Islet precursor cell (in vitro differentiated cells): ENCODE measurements around the gene SMPD2.
A peak's percentile ranks its signal among the peaks of the same experiment; 100 is the strongest.

ENCODE experiments used
- DNase-seq: peaks from one replicate; pipeline ENCODE4 v3.0.0-alpha.2; 2018

SMPD2 gene

DNA sequence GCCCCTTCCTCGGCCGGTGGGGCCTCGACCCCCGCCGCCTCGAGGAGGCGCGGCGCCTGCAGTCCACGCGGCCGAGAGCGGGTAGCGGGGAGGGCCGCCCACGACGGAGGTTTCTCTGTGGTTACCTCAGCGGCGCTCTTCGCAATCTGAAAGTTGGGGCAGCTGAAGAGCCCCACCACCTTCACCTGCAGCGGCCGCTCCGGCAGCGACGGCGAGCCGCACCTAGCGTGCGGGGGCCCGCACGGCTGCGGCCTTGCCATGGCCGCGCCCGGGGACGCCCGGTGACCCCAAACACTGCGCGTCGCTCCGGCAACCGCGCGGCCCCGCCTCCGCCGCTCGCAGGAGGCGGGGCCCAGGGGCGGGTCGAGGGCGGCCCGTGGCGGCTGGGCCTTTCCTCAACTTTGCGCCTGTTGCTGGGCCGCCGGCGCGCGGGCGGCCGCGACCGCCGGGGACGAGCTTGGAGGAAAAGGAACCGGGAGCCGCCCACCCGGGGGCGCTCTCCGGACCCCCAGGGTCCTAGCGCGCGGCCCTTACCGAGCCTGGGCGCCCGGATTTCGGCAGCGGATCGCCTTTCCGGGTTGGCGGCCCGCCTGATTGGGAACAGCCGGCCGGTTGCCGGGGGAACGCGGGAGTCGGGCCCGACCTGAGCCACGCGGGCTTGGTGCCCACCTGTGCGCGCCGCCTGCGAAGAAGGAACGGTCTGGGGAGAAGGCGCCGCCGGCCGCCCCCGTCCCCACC lies at the start of gene SMPD2, which contains the start of gene PPIL6:
SMPD2 (plus strand) TSS at position 394 of the 738 bp plus-strand sequence. CDS start 398 bp downstream, outside the sequence.
PPIL6 (minus strand) TSS at position 298 of the 738 bp plus-strand sequence; CDS start at position 260, 38 bp downstream.
- DNase-seq: peak; percentile 94

DNA sequence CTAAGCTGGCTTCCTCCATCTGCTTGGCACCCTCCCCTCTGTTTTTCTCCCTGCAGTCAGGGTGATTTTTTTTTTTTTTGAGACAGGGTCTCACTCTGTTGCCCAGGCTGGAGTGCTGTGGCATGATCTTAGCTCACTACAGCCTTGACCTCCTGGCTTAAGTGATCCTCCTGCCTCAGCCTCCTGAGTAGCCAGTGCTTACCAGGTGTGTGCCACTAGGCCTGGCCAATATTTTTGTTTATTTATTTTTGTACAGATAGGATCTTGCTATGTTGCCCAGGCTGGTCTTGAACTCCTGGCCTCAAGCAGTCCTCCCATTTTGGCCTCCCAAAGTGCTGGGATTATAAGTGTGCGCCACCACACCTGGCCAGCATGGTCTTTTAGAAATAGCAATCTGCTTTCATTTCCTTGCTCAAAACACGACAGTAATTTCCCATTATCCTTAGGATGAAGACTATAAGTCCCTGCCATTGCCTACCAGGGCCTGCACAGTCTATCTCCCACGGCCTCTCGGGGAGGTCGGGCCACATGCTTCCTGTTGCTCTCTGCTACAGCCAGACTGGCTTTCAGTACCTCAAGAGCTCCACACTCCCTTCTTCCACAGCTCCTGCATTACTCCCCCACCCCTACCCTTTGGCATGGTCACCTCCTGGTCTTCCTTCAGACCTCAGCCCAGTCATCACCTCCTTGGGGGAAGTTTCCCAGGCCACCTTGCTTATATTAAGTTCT lies 47.2 kb upstream of the SMPD2 start:
- DNase-seq: no peak

DNA sequence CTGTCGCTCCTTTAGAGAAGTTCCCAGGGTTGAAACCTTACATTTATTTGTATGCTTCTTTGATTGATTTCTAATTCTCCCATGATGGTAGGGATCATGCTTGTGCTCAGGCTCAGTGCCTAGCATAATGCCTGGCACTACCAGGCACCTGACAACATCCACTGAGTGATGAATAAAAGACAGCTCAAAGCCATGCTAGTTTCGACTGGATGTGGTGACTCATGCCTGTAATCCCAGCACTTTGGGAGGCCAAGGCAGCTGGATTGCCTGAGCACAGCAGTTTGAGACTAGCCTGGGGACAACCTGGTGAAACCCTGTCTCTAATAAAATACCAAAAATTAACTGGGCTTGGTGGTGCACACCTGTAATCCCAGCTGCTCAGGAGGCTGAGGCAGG lies 46.6 kb upstream of the SMPD2 start:
- DNase-seq: peak; percentile 62

- no peak for DNase-seq
Measured at GRCh38 chr6:109396046-109396718, 44.3 kb upstream of the SMPD2 start.

GRCh38 chr6:109397020-109397419 lies 43.5 kb upstream of the SMPD2 start:
- DNase-seq: no peak

DNA sequence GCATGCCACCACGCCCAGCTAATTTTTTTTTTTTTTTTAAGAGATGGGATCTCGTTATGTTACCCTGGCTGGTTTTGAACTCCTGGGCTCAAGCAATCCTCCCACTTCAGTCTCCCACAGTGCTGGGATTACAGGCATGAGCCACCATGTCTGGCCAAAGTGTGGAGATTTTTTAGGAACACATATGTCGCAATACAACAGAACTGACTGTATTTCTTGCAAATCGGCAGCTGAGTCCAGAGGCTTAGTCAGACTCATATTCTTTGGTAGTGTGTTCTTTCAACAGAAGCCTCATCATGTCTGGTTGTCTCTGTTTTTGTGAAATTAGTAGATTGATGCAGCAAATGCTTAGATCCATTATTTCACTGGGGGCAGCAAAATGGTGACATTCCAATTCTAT lies 34.3 kb upstream of the SMPD2 start:
- DNase-seq: no peak

- DNase-seq: no peak
Measured at GRCh38 chr6:109411034-109411433, 29.5 kb upstream of the SMPD2 start.

GRCh38 chr6:109417646-109418045 lies 22.9 kb upstream of the SMPD2 start:
- no peak for DNase-seq

DNA sequence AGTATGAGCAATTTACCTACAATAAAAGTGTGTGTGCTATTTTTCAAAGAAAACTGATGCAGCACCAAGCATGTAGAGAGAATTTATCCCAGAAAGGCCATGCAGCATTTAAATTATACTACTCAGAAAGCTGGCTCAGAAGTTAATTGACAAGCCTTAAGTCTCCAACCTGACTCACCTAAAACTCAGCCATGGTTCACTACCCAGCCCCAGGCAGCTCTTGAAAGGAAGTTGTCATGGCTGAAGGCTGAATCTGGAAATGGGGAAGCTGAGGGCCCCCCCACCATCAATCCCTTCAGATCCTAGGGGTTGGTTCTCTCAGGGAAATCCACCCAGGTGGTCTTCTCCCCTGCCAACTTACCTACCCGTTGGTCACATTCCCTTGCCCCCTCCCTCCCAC lies 19.8 kb upstream of the SMPD2 start:
- DNase-seq: no peak

DNA sequence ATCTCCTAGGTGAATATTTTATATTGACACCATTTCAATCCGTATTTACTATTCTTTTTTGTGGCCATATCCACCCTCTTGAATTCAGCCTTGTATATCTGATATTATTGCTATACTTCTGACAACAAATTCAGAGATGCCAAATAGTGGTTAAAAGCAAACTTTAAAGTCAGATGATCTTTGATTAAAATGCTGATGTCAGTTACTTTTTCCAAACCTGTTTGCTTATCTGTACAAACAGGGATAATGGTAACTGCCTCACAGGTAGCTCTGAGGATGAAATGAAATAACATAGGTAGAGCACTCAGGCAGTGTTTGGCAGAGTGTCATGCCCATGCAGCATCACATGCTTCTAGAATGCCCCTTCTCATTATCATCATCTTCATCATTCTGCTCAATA lies 19.3 kb upstream of the SMPD2 start:
- no peak for DNase-seq

DNA sequence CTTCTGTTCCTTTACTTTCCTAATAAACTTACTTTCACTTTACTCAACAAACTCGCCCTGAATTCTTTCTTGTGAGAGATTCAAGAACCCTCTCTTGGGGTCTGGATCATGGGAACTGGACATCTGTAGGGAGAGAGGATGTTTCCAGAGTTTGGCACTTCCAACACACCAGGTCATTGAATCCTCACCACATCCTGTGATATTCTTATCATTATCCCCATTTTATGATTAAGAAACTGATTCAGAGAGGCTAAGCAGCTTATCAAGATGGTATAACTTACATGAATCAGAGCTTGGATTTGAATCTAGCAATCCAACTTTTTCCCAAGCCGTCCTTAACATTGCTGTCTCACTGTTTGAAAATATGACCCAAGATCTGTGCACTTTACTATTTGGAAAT lies 15.6 kb upstream of the SMPD2 start:
- no peak for DNase-seq

- DNase-seq: no peak
Measured at GRCh38 chr6:109428889-109429477, 11.5 kb upstream of the SMPD2 start.

GRCh38 chr6:109429496-109429895 lies 11.0 kb upstream of the SMPD2 start:
- no peak for DNase-seq

DNA sequence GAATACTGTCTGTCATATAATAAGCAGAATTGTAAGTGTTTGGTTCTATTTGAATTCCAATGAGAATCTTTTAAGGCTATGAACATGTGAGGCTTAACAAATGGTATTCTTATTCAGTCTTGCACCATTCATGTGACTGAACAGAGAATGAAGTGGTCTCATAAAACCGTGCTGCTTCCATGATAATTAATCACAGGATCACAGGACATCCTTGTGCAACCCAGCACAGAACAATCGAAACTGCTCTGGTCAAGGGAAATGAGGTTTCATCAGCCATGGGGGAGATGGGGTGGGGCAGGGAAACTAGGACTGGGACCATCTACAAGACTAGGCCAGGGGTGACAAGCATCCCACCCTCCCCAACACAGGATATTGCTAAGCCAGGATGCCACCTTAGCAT lies 6.1 kb upstream of the SMPD2 start:
- DNase-seq: no peak

GRCh38 chr6:109436041-109436440 lies 4.5 kb upstream of the SMPD2 start:
- DNase-seq: no peak

DNA sequence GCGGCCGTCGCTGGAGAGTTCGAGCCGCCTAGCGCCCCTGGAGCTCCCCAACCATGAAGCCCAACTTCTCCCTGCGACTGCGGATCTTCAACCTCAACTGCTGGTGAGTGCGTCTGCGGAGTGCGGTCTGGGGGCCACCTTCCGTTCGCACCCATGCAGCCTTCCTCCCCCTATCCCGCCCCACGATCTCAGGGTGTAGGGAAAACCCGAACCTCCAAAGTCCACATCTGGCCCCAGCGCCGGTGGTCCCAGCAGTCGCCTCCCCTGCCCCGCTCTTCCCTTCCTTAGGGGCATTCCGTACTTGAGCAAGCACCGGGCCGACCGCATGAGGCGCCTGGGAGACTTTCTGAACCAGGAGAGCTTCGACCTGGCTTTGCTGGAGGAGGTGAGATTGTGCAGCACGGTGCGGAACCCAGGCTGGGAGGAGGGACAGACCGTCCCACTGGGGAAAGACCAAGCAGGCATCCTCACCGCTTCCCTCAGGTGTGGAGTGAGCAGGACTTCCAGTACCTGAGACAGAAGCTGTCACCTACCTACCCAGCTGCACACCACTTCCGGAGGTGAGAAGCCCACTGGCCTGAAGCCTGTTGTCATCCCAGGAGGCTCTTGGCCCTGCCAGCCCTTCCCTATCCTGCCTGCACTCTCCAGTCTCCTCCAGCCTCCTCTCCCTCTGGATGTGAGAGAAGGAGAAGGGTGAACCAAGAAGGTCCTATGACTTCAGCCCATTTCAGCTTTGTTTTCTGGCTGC lies 719 bp downstream of the SMPD2 start:
- peak; percentile 84 for DNase-seq

- no peak for DNase-seq
Measured at GRCh38 chr6:109442393-109442924, 1.9 kb downstream of the SMPD2 start.

DNA sequence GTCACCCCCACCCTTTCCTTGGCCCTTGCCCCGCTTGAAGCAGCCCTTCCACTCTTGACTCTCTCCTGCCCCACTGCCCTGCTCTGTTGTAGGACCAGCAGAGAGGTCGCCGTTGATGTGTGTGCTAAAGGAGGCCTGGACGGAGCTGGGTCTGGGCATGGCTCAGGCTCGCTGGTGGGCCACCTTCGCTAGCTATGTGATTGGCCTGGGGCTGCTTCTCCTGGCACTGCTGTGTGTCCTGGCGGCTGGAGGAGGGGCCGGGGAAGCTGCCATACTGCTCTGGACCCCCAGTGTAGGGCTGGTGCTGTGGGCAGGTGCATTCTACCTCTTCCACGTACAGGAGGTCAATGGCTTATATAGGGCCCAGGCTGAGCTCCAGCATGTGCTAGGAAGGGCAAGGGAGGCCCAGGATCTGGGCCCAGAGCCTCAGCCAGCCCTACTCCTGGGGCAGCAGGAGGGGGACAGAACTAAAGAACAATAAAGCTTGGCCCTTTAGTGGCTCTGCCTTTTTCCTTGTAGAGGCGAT lies 3.0 kb downstream of the SMPD2 start:
- no peak for DNase-seq

DNA sequence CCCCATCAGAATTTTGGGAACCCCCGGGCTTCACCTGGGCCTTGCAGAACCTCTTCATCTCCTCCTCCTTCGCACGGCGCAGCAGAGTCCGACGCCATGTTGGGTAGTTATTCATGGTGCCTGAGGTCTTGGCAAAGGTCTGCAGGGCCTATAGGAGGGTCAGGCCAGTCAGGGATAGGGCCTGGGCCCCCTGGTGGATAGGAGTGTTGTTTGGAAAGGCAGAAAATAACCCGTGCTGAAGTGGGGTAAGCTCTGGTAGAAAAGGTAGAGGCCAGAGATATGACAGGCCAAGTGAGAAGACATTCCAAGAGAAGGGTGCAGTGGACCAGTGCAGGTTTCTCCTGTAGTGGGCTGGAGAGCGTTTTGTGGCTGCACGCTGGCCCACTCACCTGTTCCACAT lies 4.9 kb downstream of the SMPD2 start:
- DNase-seq: peak; percentile 50

DNA sequence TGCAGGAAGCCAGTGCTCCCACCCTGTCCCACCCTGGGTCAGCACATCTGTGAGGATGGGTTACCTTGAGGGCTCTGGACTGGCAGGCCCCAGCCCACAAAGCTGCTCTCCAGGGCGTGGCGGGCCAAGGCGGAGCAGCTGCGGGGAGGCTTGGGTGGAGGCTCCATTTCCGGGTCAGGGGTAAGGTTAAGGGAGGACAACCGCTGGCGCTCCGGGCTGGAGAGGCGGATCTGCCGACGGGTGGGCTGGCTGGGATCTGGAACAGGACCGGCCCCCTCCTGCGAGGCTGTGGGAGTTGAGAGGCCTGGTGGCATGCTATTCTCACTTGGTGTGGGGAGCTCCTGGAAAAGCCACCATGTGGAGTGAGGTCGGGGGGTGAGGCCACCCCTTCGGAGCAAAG lies 5.5 kb downstream of the SMPD2 start:
- DNase-seq: peak; percentile 42

- peak; percentile 33 for DNase-seq
Measured at GRCh38 chr6:109446541-109446940, 6.0 kb downstream of the SMPD2 start.

DNA sequence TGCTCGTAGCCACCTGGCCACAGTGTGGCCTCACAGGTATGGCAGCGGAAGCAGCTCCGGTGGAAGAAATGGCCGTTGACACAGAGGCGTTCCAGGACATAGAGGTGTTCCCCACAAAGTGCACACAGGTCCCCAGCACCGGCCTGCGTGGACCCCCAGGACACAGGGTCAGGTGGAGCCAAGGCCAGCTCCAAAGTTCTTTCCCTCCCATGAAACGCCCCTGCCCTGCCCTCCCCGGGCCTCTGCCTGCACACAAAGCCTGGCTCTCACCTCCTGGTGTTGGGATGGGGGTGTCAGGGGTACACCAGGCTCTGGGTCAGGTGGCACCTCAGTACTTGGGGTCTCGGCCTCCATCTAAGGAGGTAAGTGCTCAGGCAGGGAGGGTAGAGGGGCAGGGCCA lies 6.6 kb downstream of the SMPD2 start:
- peak; percentile 41 for DNase-seq
